HEK293 (cell line): ENCODE measurements around the gene COX5A.
A peak's percentile ranks its signal among the peaks of the same experiment; 100 is the strongest.

ENCODE experiments used
- CTCF ChIA-PET: fragments of 350-600 bp; formaldehyde crosslinking; extraction: SDS; loops from one replicate; lab custom pipeline; 2021; ENCODE audit warnings: antibody characterized with exemption; lab: Yijun Ruan, JAX
- POLR2A ChIA-PET: fragments of 300-600 bp; formaldehyde crosslinking; extraction: SDS; loops from one replicate; lab custom pipeline; 2020; ENCODE audit warnings: antibody characterized with exemption, inconsistent platforms; lab: Yijun Ruan, JAX
- H3K27ac ChIP-seq: fragments of 200-500 bp; sonication (Bioruptor generic); 2 replicates; pipeline ENCODE4 v1.5.1; 2014; ENCODE audit warnings: low read depth, low read length, control low read depth, inconsistent platforms; ENCODE audit errors: extremely low read depth
- H3K36me3 ChIP-seq, 2 experiments: fragments of 200-500 bp in 1 of 2; sonication (Bioruptor generic) in 1 of 2; 1 replicate in 1 of 2; 2 replicates in 1 of 2; pipeline ENCODE4 v1.5.1; 2014 to 2017; ENCODE audit warnings: inconsistent platforms in 2 of 2, low read length in 2 of 2; ENCODE audit not compliant: control insufficient read depth in 2 of 2, insufficient read depth in 1 of 2
- H3K4me1 ChIP-seq: fragments of 200-500 bp; sonication (Bioruptor generic); 2 replicates; pipeline ENCODE4 v1.5.1; 2014; ENCODE audit warnings: mild to moderate bottlenecking, low read length, inconsistent platforms; ENCODE audit not compliant: control insufficient read depth, insufficient read depth
- H3K4me3 ChIP-seq: 2 replicates; pipeline ENCODE4 v1.5.1; 2011; ENCODE audit warnings: low read depth, mild to moderate bottlenecking, control low read depth, low read length, moderate library complexity
- H3K9me3 ChIP-seq: fragments of 200-500 bp; sonication (Bioruptor generic); 2 replicates; pipeline ENCODE4 v1.5.1; 2014; ENCODE audit warnings: low read depth, low read length, inconsistent platforms; ENCODE audit not compliant: control insufficient read depth, insufficient read depth
- GLI4 ChIP-seq: fragments of 450-650 bp; formaldehyde crosslinking; IDR thresholded peaks from 2 replicates; pipeline ENCODE4 v1.5.1; 2016; ENCODE audit warnings: missing biosample characterization, missing genetic modification characterization
- KLF17 ChIP-seq: fragments of 450-650 bp; formaldehyde crosslinking; IDR thresholded peaks from 2 replicates; pipeline ENCODE4 v1.5.1; 2016; ENCODE audit warnings: missing biosample characterization, missing genetic modification characterization
- OSR2 ChIP-seq: fragments of 450-650 bp; formaldehyde crosslinking; IDR thresholded peaks from 2 replicates; pipeline ENCODE4 v1.5.1; 2016; ENCODE audit warnings: missing biosample characterization, missing genetic modification characterization
- SALL2 ChIP-seq: fragments of 450-650 bp; formaldehyde crosslinking; IDR thresholded peaks from 2 replicates; pipeline ENCODE4 v1.5.0; 2017; ENCODE audit warnings: missing biosample characterization, mild to moderate bottlenecking, missing genetic modification characterization, borderline replicate concordance
- SETDB1 ChIP-seq: IDR thresholded peaks from one replicate; pipeline ENCODE4 v1.6.1; 2017; ENCODE audit warnings: mild to moderate bottlenecking, low read length, moderate library complexity, mixed read lengths; ENCODE audit not compliant: insufficient read length
- ZBTB8A ChIP-seq: fragments of 450-650 bp; formaldehyde crosslinking; IDR thresholded peaks from 2 replicates; pipeline ENCODE4 v1.5.1; 2016; ENCODE audit warnings: missing biosample characterization, missing genetic modification characterization
- ZFHX2 ChIP-seq: fragments of 450-650 bp; formaldehyde crosslinking; conservative IDR thresholded peaks from 2 replicates; pipeline ENCODE4 v1.5.1; 2016; ENCODE audit warnings: missing biosample characterization, missing genetic modification characterization
- ZIC2 ChIP-seq: fragments of 450-650 bp; formaldehyde crosslinking; IDR thresholded peaks from 2 replicates; pipeline ENCODE4 v1.5.1; 2016; ENCODE audit warnings: missing biosample characterization, missing genetic modification characterization
- ZNF10 ChIP-seq: fragments of 450-650 bp; formaldehyde crosslinking; IDR thresholded peaks from 2 replicates; pipeline ENCODE4 v1.5.1; 2017; ENCODE audit warnings: missing biosample characterization, missing genetic modification characterization
- ZNF138 ChIP-seq: fragments of 450-650 bp; formaldehyde crosslinking; IDR thresholded peaks from 2 replicates; pipeline ENCODE4 v1.5.1; 2016; ENCODE audit warnings: missing biosample characterization, missing genetic modification characterization, borderline replicate concordance
- ZNF24 ChIP-seq: fragments of 450-650 bp; formaldehyde crosslinking; IDR thresholded peaks from 2 replicates; pipeline ENCODE4 v1.5.1; 2016; ENCODE audit warnings: missing biosample characterization, missing genetic modification characterization
- ZNF398 ChIP-seq: fragments of 450-650 bp; formaldehyde crosslinking; IDR thresholded peaks from 2 replicates; pipeline ENCODE4 v1.5.1; 2017; ENCODE audit warnings: missing biosample characterization, missing genetic modification characterization
- ZNF488 ChIP-seq: fragments of 450-650 bp; formaldehyde crosslinking; IDR thresholded peaks from 2 replicates; pipeline ENCODE4 v1.5.1; 2016; ENCODE audit warnings: missing biosample characterization, missing genetic modification characterization
- ZNF544 ChIP-seq: fragments of 450-650 bp; formaldehyde crosslinking; IDR thresholded peaks from 2 replicates; pipeline ENCODE4 v1.5.0; 2017; ENCODE audit warnings: missing biosample characterization, missing genetic modification characterization
- ZNF660 ChIP-seq: fragments of 450-650 bp; IDR thresholded peaks from 2 replicates; pipeline ENCODE4 v1.5.1; 2018; ENCODE audit warnings: missing biosample characterization, mild to moderate bottlenecking, missing genetic modification characterization
- ZNF664 ChIP-seq: fragments of 450-650 bp; formaldehyde crosslinking; IDR thresholded peaks from 2 replicates; pipeline ENCODE4 v1.5.1; 2016; ENCODE audit warnings: missing biosample characterization, missing genetic modification characterization
- ZNF768 ChIP-seq: fragments of 450-650 bp; formaldehyde crosslinking; IDR thresholded peaks from 2 replicates; pipeline ENCODE4 v1.5.1; 2018; ENCODE audit warnings: missing biosample characterization, mild to moderate bottlenecking, missing genetic modification characterization
- ZNF837 ChIP-seq: fragments of 450-650 bp; formaldehyde crosslinking; IDR thresholded peaks from 2 replicates; pipeline ENCODE4 v1.5.1; 2016; ENCODE audit warnings: missing biosample characterization, missing genetic modification characterization
- ZSCAN16 ChIP-seq: fragments of 450-650 bp; formaldehyde crosslinking; IDR thresholded peaks from 2 replicates; pipeline ENCODE4 v1.5.1; 2016; ENCODE audit warnings: missing biosample characterization, missing genetic modification characterization
- TF ChIP-seq, protein P1 (sequence below): fragments of 450-650 bp; formaldehyde crosslinking; IDR thresholded peaks from 2 replicates; pipeline ENCODE4 v1.5.1; 2016; ENCODE audit warnings: missing biosample characterization, missing genetic modification characterization
- TF ChIP-seq, protein P2 (sequence below): fragments of 450-650 bp; formaldehyde crosslinking; IDR thresholded peaks from 2 replicates; pipeline ENCODE4 v1.5.1; 2016; ENCODE audit warnings: missing biosample characterization, missing genetic modification characterization
- TF ChIP-seq, protein P3 (sequence below): fragments of 450-650 bp; formaldehyde crosslinking; IDR thresholded peaks from 2 replicates; pipeline ENCODE4 v1.5.1; 2016; ENCODE audit warnings: missing biosample characterization, missing genetic modification characterization

Gene COX5A

DNA sequence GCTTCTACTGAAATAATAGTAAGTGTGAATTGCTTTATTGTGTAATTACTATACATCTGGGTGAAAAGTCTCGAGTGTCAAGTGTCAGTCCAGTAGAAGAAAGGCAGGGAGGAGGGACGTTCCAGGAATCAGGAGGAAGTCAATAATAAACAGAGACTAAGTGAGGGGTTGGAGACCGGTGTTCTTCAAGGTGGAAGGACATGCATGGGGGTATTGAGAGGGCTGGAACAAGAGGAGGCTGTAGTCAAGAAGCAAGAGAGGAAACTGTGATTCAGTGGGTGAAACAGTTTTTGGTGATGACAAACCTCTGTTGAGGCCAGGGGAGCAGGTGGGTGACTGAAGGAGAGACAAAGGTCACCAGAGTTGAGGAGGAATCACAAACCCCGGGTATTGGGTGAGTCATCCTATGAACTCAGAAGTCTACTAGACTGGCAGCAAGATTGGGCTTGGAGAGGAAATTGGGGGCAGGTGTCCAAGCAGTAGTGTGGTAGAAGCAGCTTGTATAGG is 45.9 kb upstream of the COX5A start (continued):
- no peak for TF ChIP-seq ZNF768 (tag by site-specific recombination)
- TF ChIP-seq, protein P1, sequence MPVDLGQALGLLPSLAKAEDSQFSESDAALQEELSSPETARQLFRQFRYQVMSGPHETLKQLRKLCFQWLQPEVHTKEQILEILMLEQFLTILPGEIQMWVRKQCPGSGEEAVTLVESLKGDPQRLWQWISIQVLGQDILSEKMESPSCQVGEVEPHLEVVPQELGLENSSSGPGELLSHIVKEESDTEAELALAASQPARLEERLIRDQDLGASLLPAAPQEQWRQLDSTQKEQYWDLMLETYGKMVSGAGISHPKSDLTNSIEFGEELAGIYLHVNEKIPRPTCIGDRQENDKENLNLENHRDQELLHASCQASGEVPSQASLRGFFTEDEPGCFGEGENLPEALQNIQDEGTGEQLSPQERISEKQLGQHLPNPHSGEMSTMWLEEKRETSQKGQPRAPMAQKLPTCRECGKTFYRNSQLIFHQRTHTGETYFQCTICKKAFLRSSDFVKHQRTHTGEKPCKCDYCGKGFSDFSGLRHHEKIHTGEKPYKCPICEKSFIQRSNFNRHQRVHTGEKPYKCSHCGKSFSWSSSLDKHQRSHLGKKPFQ (tag by site-specific recombination): no peak
- no peak for TF ChIP-seq SALL2 (tag by site-specific recombination)
- no peak for TF ChIP-seq ZNF837 (tag by site-specific recombination)
- TF ChIP-seq OSR2 (tag by site-specific recombination): no peak
- TF ChIP-seq, protein P2, sequence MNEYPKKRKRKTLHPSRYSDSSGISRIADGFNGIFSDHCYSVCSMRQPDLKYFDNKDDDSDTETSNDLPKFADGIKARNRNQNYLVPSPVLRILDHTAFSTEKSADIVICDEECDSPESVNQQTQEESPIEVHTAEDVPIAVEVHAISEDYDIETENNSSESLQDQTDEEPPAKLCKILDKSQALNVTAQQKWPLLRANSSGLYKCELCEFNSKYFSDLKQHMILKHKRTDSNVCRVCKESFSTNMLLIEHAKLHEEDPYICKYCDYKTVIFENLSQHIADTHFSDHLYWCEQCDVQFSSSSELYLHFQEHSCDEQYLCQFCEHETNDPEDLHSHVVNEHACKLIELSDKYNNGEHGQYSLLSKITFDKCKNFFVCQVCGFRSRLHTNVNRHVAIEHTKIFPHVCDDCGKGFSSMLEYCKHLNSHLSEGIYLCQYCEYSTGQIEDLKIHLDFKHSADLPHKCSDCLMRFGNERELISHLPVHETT (tag by site-specific recombination): 0 out of 2 replicates have a peak, but pooled peaks have one; percentile 40
- TF ChIP-seq ZNF664 (tag by site-specific recombination): 0 out of 2 replicates have a peak, but pooled peaks have one; percentile 40
- no peak for TF ChIP-seq ZSCAN16 (tag by site-specific recombination)
- no peak for TF ChIP-seq GLI4 (tag by site-specific recombination)
- TF ChIP-seq ZNF24: 0 out of 2 replicates have a peak, but pooled peaks have one; percentile 44
- TF ChIP-seq ZNF488 (tag by site-specific recombination): no peak
- TF ChIP-seq ZNF138: no peak
- peak; percentile 58 for TF ChIP-seq ZFHX2 (tag by site-specific recombination)

DNA sequence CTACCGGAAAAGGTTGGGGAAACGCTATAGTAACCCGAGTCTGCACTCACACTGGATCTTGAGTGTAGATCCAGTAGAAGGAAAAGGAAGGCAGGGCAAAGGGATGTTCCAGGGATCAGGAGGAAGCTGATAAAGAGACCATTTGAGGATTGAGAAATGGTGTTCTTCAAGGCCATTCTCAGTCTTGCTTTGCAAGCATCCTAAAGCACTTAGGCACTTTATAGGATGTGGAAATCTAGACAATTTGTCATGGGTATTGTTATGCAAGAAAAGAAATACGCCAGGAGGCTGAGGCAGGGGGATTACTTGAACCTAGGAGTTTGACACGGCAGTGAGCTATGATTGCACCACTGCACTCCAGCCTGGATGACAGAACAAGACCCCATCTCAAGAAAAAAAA is 44.3 kb upstream of the COX5A start:
- H3K36me3 ChIP-seq: no peaks in the 10 kb centered on the region
- H3K9me3 ChIP-seq: no peaks in the 10 kb centered on the region
- POLR2A ChIA-PET: interaction anchor here (0.6 kb wide), 1 partner anchor 163 kb away, joined by 4 read pairs; no protein-coding TSS in a partner anchor
- CTCF ChIA-PET: interaction anchor here (1.0 to 1.2 kb wide), 2 partner anchors 81 to 211 kb away, joined by 4 read pairs; no protein-coding TSS in a partner anchor
- TF ChIP-seq, protein P3, sequence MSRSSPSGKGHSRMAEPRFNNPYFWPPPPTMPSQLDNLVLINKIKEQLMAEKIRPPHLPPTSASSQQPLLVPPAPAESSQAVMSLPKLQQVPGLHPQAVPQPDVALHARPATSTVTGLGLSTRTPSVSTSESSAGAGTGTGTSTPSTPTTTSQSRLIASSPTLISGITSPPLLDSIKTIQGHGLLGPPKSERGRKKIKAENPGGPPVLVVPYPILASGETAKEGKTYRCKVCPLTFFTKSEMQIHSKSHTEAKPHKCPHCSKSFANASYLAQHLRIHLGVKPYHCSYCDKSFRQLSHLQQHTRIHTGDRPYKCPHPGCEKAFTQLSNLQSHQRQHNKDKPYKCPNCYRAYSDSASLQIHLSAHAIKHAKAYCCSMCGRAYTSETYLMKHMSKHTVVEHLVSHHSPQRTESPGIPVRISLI (tag by site-specific recombination): 0 out of 2 replicates have a peak, but pooled peaks have one; percentile 34
- TF ChIP-seq ZBTB8A (no peak), ZNF544 (tag by site-specific recombination) (no peak)
- no peak overlapping the region for H3K4me3 ChIP-seq
- no peaks in the 10 kb centered on the region for H3K4me1 ChIP-seq
- H3K27ac ChIP-seq: no peak overlapping the region

DNA sequence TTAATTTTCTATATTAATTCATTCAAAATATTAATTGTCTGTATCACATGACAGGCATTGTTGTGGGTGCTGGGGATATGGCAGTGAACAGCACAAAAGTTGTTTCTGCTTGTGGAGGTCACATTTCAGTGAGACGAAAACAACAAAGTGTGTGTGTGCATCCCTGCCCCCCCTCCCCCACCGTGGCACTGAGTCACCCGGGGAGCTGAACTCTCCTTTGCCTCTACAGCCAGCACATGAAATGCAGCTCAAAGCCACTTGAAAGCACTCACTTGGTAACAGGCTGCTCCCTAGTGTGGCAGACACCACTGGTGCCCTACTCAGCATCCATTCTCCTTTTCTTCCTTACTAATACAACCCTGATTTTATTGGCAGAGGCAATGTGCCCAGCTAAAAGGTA is 40.6 kb upstream of the COX5A start:
- TF ChIP-seq ZNF10 (tag by site-specific recombination) (0 out of 2 replicates have a peak, but pooled peaks have one; percentile 40), KLF17 (tag by site-specific recombination) (0 out of 2 replicates have a peak, but pooled peaks have one; percentile 15), SETDB1 (no peak), ZNF398 (tag by site-specific recombination) (0 out of 2 replicates have a peak, but pooled peaks have one; percentile 13), ZIC2 (0 out of 2 replicates have a peak, but pooled peaks have one; percentile 14), ZNF660 (tag by site-specific recombination) (0 out of 2 replicates have a peak, but pooled peaks have one; percentile 29)
- TF ChIP-seq, all 188 proteins: peak for 5
- Histone ChIP-seq H3K4me3 (no peak overlapping the region), H3K4me1 (no peaks in the 10 kb centered on the region), H3K36me3 (no peaks in the 10 kb centered on the region), H3K27ac (no peak overlapping the region), H3K9me3 (no peaks in the 10 kb centered on the region)
- ChIA-PET CTCF (interaction anchor here (0.6 to 1.9 kb wide), 4 partner anchors 9 to 330 kb away, joined by 3 to 8 read pairs (median 3); partner anchors contain the start of gene RPP25), POLR2A (interaction anchor here (1.0 kb wide), 1 partner anchor 17 kb away, joined by 4 read pairs; the partner anchor contains the start of gene SCAMP5)
